ENCODE measurements around the gene HPS5.

GRCh38 chr11:18285841-18286240 is 36.1 kb downstream of the HPS5 start:
- TF ChIP-seq POLR2A (IDR thresholded peaks at IDR 0.05; ENCODE audit: low read depth, low read length) (no peak), MAX (IDR thresholded peaks at IDR 0.05; ENCODE audit: insufficient read depth, insufficient read length) (no peak), JUN (IDR thresholded peaks at IDR 0.05; ENCODE audit: borderline replicate concordance, insufficient read depth, insufficient read length, low read depth) (no peak)
- TF ChIP-seq, protein P1, sequence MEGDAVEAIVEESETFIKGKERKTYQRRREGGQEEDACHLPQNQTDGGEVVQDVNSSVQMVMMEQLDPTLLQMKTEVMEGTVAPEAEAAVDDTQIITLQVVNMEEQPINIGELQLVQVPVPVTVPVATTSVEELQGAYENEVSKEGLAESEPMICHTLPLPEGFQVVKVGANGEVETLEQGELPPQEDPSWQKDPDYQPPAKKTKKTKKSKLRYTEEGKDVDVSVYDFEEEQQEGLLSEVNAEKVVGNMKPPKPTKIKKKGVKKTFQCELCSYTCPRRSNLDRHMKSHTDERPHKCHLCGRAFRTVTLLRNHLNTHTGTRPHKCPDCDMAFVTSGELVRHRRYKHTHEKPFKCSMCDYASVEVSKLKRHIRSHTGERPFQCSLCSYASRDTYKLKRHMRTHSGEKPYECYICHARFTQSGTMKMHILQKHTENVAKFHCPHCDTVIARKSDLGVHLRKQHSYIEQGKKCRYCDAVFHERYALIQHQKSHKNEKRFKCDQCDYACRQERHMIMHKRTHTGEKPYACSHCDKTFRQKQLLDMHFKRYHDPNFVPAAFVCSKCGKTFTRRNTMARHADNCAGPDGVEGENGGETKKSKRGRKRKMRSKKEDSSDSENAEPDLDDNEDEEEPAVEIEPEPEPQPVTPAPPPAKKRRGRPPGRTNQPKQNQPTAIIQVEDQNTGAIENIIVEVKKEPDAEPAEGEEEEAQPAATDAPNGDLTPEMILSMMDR (IDR thresholded peaks at IDR 0.05; ENCODE audit: extremely low read depth in 1 of 2, insufficient read depth in 1 of 2, low read depth in 1 of 2, low read length in 2 of 2): no peak

All from endothelial cell of umbilical vein (primary cell).